Nucleus accumbens (tissue), 56 donors: ENCODE results near the gene SPOUT1.

Experiments
- DNase-seq, 56 donors: peaks; one replicate each; lab custom pipeline; 2025; lab: John Stamatoyannopoulos, UW

Gene SPOUT1

DNA sequence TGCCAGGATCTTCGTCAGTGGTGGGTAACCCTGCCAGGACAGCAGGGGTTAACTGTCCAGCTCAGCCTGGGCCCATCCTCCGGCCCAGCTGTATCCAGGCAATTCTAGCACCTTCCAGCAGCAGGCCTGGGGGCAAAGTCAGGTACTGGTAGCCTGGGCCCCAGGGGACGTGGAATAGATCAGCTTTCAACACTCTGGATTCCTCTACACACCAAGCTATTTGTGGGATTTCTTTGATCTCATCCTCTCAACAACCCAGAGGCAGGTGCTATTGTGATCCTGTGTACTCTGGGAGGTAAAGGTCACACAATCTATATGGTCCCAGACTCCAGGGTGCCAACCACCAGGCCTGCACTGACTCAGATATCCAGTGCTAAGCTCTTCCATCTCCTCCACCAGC lies 8.7 kb upstream of the SPOUT1 start:
- no peak for DNase-seq

- no peak for DNase-seq
These were observed 7.0 kb upstream of the SPOUT1 start for GRCh38 chr9:128836509-128837145.

- DNase-seq: no peak
These were observed 5.9 kb upstream of the SPOUT1 start for GRCh38 chr9:128835246-128836210.

DNA sequence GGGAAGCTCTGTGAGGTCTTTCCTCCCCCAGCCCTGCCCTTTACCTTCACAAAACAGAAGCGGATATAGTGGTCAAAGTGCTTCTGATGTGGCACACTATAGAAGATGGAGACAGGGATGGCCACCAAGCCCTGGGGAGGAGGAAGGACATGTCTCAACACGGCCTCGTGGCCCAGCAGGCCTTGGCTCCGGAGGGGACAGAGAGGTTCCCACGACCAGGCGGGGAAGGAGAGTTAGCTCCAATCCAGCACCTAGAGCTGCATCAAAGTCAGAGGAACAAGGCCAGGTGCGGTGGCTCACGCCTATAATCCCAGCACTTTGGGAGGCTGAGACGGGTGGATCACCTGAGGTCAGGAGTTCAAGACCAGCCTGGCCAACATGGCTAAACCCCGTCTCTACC lies 4.1 kb upstream of the SPOUT1 start:
- no peak for DNase-seq

DNA sequence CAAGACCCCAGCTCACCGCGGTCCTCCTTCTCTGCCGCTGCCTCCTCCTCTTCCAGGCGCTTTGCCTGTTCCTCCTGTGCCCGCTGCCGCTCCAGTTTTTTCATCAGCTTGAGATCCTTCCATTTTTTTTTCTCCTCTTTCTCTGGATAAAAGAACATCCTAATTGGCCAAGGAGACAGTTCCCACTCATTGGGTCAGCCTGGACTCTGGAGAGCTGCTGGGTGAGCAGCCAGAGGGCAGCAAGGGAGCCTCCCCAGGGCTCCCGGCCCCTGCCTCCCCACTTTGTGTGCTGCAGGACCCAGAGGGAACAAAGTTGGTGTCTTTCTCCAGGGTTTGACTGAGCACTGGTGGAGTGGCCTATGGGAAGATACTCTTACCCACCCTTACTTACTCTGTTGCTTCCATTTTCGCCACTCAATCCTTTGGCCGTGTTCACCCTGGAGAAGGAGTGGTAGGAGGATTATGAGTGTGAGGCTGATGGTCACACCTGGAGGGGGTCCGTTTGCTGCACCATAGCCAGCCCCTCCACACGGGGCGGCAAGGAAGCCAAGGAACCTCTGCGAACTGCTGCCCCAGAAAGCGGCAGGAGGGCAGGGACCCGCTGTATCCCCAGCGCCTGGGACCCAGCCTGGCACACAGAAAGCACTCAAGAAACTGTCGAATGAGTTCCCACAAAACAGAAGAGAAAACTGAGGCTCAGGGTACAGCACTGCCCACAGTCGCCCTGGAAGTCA lies 708 bp downstream of the SPOUT1 start:
- DNase-seq: no peak

- DNase-seq: no peak
These were observed 1.3 kb downstream of the SPOUT1 start for GRCh38 chr9:128828267-128828666.

DNA sequence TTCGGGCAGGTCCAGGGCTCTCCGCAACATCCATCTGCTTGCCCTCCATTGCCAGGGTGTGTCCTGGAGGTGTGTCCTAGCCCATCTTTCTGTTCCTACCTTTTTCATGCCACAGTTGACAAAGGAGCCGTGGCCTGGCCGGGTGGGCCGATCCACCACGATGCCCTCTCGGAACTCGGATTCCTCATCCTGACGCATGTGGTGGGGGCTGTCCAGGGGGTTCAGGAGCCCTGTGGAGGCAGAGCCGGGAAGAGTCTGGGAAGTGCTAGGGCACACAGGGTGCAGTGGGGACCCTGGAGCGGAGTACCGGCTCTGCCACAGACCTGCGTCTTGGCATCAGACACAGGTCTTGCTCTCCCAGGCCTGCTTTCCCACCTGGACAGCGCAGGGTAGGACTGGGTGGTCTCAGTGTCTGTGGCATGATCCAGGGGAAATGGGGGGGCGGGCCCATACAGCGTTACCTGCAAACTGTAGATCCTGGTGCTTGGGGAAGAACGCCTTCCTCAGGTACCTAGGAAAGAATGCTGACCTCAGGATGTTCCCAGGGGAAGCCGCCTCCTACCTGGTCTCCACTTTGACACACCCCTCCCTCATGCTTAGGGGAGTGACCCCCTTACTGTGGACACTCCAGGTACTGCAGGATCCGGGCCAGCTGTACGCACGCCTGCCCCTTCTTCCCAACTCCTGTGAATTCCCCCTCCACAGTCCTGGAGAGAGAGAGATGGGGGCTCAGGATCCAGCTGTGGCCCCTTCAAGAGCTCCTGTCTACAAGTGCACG lies 3.5 kb downstream of the SPOUT1 start:
- DNase-seq: no peak

DNA sequence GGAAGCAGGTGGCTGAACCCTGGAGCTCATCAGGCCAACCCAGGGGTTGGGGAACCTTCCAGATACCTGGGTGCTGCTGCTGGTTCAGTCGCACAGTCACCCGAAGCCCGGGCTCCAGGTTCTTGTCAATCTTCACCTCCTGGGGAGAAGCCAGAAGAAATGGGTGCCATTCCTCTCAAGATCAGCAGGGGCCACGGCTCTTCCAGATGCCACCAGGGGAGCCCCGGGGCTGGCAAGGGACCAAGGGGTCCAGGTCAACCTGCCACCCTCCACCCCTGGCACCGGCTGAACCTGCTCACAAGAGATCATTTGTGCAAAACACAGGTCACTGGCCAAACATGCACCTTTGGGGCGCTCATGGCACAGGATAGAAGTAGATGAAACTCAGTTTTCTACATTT lies 4.7 kb downstream of the SPOUT1 start:
- no peak for DNase-seq

GRCh38 chr9:128823903-128824406 lies 5.6 kb downstream of the SPOUT1 start:
- no peak for DNase-seq

DNA sequence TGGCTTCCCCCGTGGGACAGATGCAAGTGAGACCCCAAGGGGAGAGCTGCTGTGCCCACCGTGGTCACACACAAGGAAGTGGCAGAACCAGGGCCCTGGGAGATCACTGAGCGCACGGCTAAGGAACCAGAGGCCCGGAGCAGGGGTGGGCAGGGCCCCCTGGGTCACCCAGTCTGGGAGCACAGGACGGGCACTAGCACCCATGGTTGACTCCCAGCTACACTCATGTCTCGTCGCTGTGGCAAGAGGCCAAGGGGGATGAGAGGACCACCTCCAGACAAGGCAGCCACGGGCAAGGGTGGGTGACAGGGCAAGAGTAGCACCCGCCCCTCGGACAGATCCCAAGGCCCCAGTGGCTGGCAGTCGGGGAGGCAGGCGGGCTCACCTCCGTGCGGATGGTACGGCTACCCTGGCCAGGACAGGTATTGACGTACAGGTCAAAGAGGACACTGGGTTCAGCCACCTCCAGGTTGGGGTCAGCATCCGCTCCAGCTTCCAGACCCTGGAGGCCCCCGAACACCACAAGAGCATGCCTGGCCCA lies 6.2 kb downstream of the SPOUT1 start:
- no peak for DNase-seq

- DNase-seq: no peak
These were observed 7.1 kb downstream of the SPOUT1 start for GRCh38 chr9:128822407-128823042.

DNA sequence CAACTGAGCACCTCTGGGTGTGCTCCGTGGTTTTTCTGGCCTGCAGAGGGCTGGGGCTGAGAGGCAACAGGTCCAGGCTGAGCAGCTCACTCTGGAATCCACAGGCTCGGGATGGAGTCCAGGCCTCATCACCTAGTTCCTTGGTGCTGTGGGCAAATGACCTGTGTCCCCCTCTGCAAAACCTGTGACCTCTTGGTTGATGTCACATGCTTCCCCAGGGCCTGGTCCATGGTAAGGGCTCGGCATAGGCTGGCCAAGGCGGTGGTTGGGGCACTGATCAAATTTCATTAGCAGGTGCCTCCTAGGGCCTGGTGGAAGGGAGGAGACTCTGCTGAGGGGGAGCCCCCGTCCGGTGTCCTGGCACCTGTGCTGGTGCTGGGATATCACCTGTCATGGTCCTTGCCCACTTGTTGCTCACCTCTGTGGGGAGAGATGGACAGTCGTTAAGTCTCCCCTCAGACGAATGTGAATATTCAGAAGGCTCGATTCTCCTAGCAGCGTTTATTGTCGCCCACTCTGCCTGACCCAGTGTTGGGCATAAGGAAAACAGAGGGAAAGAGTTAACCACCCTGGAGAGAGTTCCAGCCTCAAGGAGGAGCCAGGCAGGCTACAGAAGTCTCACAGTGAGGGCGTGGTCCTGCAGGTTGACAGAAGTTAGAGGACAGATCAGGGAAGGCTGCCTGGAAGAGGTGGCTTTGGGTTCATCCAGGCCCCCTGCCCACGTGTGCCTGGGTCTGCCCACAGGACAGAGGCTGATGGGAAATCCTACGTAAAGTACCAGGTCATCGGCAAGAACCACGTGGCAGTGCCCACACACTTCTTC lies 7.8 kb downstream of the SPOUT1 start:
- DNase-seq: no peak

GRCh38 chr9:128820665-128821583 lies 8.7 kb downstream of the SPOUT1 start:
- no peak for DNase-seq

GRCh38 chr9:128819716-128820664 lies 9.6 kb downstream of the SPOUT1 start:
- peak in 30 of 56 donors; percentile 7 to 75 (median 36) for DNase-seq

GRCh38 chr9:128818839-128819715 lies 10.5 kb downstream of the SPOUT1 start:
- DNase-seq: peak in 37 of 56 donors; percentile 11 to 66 (median 45)
